ENCODE results near the gene PPP1R3D.

PPP1R3D gene, protein sequence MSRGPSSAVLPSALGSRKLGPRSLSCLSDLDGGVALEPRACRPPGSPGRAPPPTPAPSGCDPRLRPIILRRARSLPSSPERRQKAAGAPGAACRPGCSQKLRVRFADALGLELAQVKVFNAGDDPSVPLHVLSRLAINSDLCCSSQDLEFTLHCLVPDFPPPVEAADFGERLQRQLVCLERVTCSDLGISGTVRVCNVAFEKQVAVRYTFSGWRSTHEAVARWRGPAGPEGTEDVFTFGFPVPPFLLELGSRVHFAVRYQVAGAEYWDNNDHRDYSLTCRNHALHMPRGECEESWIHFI

DNA sequence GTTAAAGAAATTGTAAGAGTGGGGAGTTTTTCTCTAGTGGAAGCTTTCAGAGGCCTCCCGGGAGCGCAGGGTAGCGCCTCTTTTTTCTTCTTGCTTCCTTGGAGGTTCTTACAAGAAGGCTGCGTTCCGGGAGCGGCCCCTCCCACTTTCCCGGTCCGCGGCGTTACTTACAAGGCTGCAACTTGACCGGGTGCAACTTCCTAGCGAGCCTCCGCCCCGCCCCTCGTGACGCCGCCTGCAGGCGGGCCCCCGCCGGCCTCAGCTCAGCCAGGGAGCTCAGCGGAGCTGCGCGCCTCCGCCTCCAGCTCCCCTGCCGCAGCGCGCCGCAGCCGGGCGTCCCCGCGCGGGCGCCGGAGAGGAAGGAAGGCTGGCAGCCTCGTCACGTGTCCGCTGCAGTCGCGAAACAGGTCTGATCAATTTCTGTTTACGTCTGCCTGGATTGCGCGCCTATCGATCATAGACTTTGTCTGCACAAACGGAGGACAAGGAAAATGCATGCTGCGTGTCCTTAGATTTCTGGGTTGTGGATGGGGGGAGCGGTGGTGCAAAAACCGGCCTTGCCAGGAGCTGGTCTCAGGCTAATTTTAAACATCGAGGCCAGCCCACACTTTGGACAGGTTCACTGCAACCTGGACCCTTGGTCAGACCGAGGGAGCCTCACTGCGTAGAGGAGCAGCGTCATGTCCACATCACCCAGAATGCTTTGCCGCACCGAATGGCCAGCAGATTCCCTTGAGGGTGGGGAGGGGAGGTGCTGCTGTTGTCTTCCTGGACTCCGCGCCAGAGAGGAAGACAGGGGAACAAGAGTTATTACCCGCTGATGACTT lies at the start of gene PPP1R3D, which contains the start of gene FAM217B:
PPP1R3D (minus strand) TSS at position 177 of the 827 bp plus-strand sequence. CDS start 374 bp downstream, outside the sequence.
FAM217B (plus strand) TSS at position 261 of the 827 bp plus-strand sequence. CDS start 3,555 bp downstream, outside the sequence.
- Histone ChIP-seq H3K9me3 (ENCODE audit: low read depth, low read length) (no peaks in the 10 kb centered on the region), H3K36me3 (ENCODE audit: insufficient read depth, low read length) (peaks cover 35% of the 10 kb centered on the region), H3K9ac (ENCODE audit: insufficient read length) (peak within 1 kb of the TSS; percentile 84), H3K27ac (peak within 1 kb of the TSS; percentile 82), H3K4me3 (peak within 1 kb of the TSS; percentile 87)
- DNase-seq (ENCODE audit: low read depth, low spot score): peak; percentile 37
- TF ChIP-seq POLR2AphosphoS5 (IDR thresholded peaks at IDR 0.05; ENCODE audit: borderline replicate concordance, low read depth, low read length) (peak; percentile 62; the same call in 1 of the 2 replicates), EZH2 (IDR thresholded peaks at IDR 0.05) (no peak), FOXP2 (optimal IDR thresholded peaks at IDR 0.05; ENCODE audit: control extremely low read depth, extremely low read length, insufficient read depth) (peak; percentile 54)

- Histone ChIP-seq H3K4me3 (no peak overlapping the region), H3K9ac (ENCODE audit: insufficient read length) (no peak overlapping the region), H3K36me3 (ENCODE audit: insufficient read depth, low read length) (no peaks in the 10 kb centered on the region), H3K27ac (no peak overlapping the region), H3K9me3 (ENCODE audit: low read depth, low read length) (no peaks in the 10 kb centered on the region)
- TF ChIP-seq POLR2AphosphoS5 (IDR thresholded peaks at IDR 0.05; ENCODE audit: borderline replicate concordance, low read depth, low read length) (no peak), EZH2 (IDR thresholded peaks at IDR 0.05) (no peak), FOXP2 (optimal IDR thresholded peaks at IDR 0.05; ENCODE audit: control extremely low read depth, extremely low read length, insufficient read depth) (no peak)
- no peak for DNase-seq (ENCODE audit: low read depth, low spot score)
Measured at GRCh38 chr20:59988141-59988540, 48.0 kb upstream of the PPP1R3D start.

GRCh38 chr20:59987135-59987534 lies 47.0 kb upstream of the PPP1R3D start:
- H3K27ac ChIP-seq: no peak overlapping the region
- DNase-seq (ENCODE audit: low read depth, low spot score): no peak
- no peak overlapping the region for H3K9ac ChIP-seq (ENCODE audit: insufficient read length)
- TF ChIP-seq POLR2AphosphoS5 (IDR thresholded peaks at IDR 0.05; ENCODE audit: borderline replicate concordance, low read depth, low read length): no peak
- TF ChIP-seq EZH2 (IDR thresholded peaks at IDR 0.05): no peak
- TF ChIP-seq FOXP2 (optimal IDR thresholded peaks at IDR 0.05; ENCODE audit: control extremely low read depth, extremely low read length, insufficient read depth): no peak
- no peaks in the 10 kb centered on the region for H3K36me3 ChIP-seq (ENCODE audit: insufficient read depth, low read length)
- H3K4me3 ChIP-seq: no peak overlapping the region
- H3K9me3 ChIP-seq (ENCODE audit: low read depth, low read length): no peaks in the 10 kb centered on the region

- DNase-seq (ENCODE audit: low read depth, low spot score): no peak
- Histone ChIP-seq H3K9me3 (ENCODE audit: low read depth, low read length) (no peaks in the 10 kb centered on the region), H3K9ac (ENCODE audit: insufficient read length) (no peak overlapping the region), H3K4me3 (no peak overlapping the region), H3K27ac (no peak overlapping the region), H3K36me3 (ENCODE audit: insufficient read depth, low read length) (no peaks in the 10 kb centered on the region)
- TF ChIP-seq EZH2 (IDR thresholded peaks at IDR 0.05) (no peak), POLR2AphosphoS5 (IDR thresholded peaks at IDR 0.05; ENCODE audit: borderline replicate concordance, low read depth, low read length) (no peak), FOXP2 (optimal IDR thresholded peaks at IDR 0.05; ENCODE audit: control extremely low read depth, extremely low read length, insufficient read depth) (no peak)
Measured at GRCh38 chr20:59985864-59986263, 45.8 kb upstream of the PPP1R3D start.

GRCh38 chr20:59985164-59985563 lies 45.1 kb upstream of the PPP1R3D start:
- TF ChIP-seq FOXP2 (optimal IDR thresholded peaks at IDR 0.05; ENCODE audit: control extremely low read depth, extremely low read length, insufficient read depth): no peak
- TF ChIP-seq POLR2AphosphoS5 (IDR thresholded peaks at IDR 0.05; ENCODE audit: borderline replicate concordance, low read depth, low read length): no peak
- TF ChIP-seq EZH2 (IDR thresholded peaks at IDR 0.05): no peak
- Histone ChIP-seq H3K4me3 (no peak overlapping the region), H3K36me3 (ENCODE audit: insufficient read depth, low read length) (no peaks in the 10 kb centered on the region), H3K27ac (no peak overlapping the region), H3K9me3 (ENCODE audit: low read depth, low read length) (no peaks in the 10 kb centered on the region; the same call in 1 of the 2 replicates), H3K9ac (ENCODE audit: insufficient read length) (no peak overlapping the region)
- no peak for DNase-seq (ENCODE audit: low read depth, low spot score)

- DNase-seq (ENCODE audit: low read depth, low spot score): no peak
- no peak overlapping the region for H3K4me3 ChIP-seq
- no peaks in the 10 kb centered on the region; the same call in 1 of the 2 replicates for H3K9me3 ChIP-seq (ENCODE audit: low read depth, low read length)
Measured at GRCh38 chr20:59984541-59984940, 44.4 kb upstream of the PPP1R3D start.

DNA sequence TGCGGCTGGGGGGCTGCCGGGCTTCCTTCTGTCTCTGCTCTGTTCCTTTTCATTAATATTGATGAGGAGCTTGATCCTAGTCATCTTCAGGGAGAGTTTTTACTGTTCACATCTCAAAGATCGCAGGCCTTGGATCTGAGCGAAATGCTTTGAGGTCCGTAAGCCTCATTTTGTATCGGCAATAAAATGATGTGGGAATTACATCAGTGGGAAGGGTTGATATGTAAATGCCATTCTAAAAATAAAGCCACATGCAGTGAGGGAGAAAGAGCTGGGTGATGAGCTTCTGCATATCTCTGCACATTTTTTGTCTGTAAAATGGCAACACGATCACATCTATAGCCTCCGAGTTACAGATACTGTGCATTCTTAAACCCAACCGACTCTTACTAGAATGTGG lies 43.0 kb upstream of the PPP1R3D start:
- TF ChIP-seq FOXP2 (optimal IDR thresholded peaks at IDR 0.05; ENCODE audit: control extremely low read depth, extremely low read length, insufficient read depth) (no peak), POLR2AphosphoS5 (IDR thresholded peaks at IDR 0.05; ENCODE audit: borderline replicate concordance, low read depth, low read length) (no peak), EZH2 (IDR thresholded peaks at IDR 0.05) (no peak)

More at GRCh38 chr20:59984541-59984940, 44.4 kb upstream of the PPP1R3D start:
- no peak for TF ChIP-seq FOXP2 (optimal IDR thresholded peaks at IDR 0.05; ENCODE audit: control extremely low read depth, extremely low read length, insufficient read depth)
- no peak for TF ChIP-seq EZH2 (IDR thresholded peaks at IDR 0.05)
- TF ChIP-seq POLR2AphosphoS5 (IDR thresholded peaks at IDR 0.05; ENCODE audit: borderline replicate concordance, low read depth, low read length): no peak
- H3K9ac ChIP-seq (ENCODE audit: insufficient read length): no peak overlapping the region
- H3K36me3 ChIP-seq (ENCODE audit: insufficient read depth, low read length): no peaks in the 10 kb centered on the region
- no peak overlapping the region for H3K27ac ChIP-seq

GRCh38 chr20:59977086-59977485 lies 37.0 kb upstream of the PPP1R3D start:
- Histone ChIP-seq H3K36me3 (ENCODE audit: insufficient read depth, low read length) (no peaks in the 10 kb centered on the region), H3K9me3 (ENCODE audit: low read depth, low read length) (no peaks in the 10 kb centered on the region; the same call in 1 of the 2 replicates), H3K9ac (ENCODE audit: insufficient read length) (no peak overlapping the region), H3K27ac (no peak overlapping the region), H3K4me3 (no peak overlapping the region)
- DNase-seq (ENCODE audit: low read depth, low spot score): no peak
- no peak for TF ChIP-seq FOXP2 (optimal IDR thresholded peaks at IDR 0.05; ENCODE audit: control extremely low read depth, extremely low read length, insufficient read depth)
- no peak for TF ChIP-seq POLR2AphosphoS5 (IDR thresholded peaks at IDR 0.05; ENCODE audit: borderline replicate concordance, low read depth, low read length)
- TF ChIP-seq EZH2 (IDR thresholded peaks at IDR 0.05): no peak

More for the DNA sequence above, 43.0 kb upstream of the PPP1R3D start:
- Histone ChIP-seq H3K9me3 (ENCODE audit: low read depth, low read length) (no peaks in the 10 kb centered on the region; the same call in 1 of the 2 replicates), H3K9ac (ENCODE audit: insufficient read length) (no peak overlapping the region), H3K36me3 (ENCODE audit: insufficient read depth, low read length) (no peaks in the 10 kb centered on the region), H3K27ac (no peak overlapping the region), H3K4me3 (no peak overlapping the region)
- no peak for DNase-seq (ENCODE audit: low read depth, low spot score)

Measured in SK-N-MC (cell line).